Suprapubic skin (tissue), 4 donors: Measurements from ENCODE around the gene MPV17L2. TPM values are rescaled to one million over a fixed set of nuclear protein-coding genes. Genes with fewer than 3 reads are reported as not detected.
A peak's percentile ranks its signal among the peaks of the same experiment; 100 is the strongest.

ENCODE experiments used
- DNase-seq, 2 donors: peaks; one replicate each; pipeline ENCODE4 v3.0.0-alpha.2; 2019; ENCODE audit warnings: low spot score in 2 of 2
- H3K27ac ChIP-seq: fragments of 200-600 bp; sonication (generic); one replicate; pipeline ENCODE4 v1.5.1; 2019
- H3K27me3 ChIP-seq: fragments of 200-600 bp; sonication (generic); one replicate; pipeline ENCODE4 v1.5.1; 2019
- H3K36me3 ChIP-seq: fragments of 200-600 bp; sonication (generic); one replicate; pipeline ENCODE4 v1.5.1; 2019
- H3K4me1 ChIP-seq: fragments of 200-600 bp; sonication (generic); one replicate; pipeline ENCODE4 v1.5.1; 2019
- H3K4me3 ChIP-seq: fragments of 200-600 bp; sonication (generic); one replicate; pipeline ENCODE4 v1.5.1; 2019; ENCODE audit warnings: mild to moderate bottlenecking
- H3K9me3 ChIP-seq: fragments of 200-600 bp; sonication (generic); one replicate; pipeline ENCODE4 v1.5.1; 2019
- EP300 ChIP-seq: sonication (generic); formaldehyde crosslinking; IDR thresholded peaks from one replicate; pipeline ENCODE4 v1.6.1; 2017; ENCODE audit warnings: antibody characterized with exemption
- POLR2A ChIP-seq, 2 donors: fragments of 450-650 bp; IDR thresholded peaks; one replicate each; pipeline ENCODE4 v1.6.1; 2017; ENCODE audit warnings: antibody characterized with exemption in 2 of 2, mild to moderate bottlenecking in 2 of 2, moderate library complexity in 2 of 2
- POLR2AphosphoS5 ChIP-seq, 3 donors: sonication (generic); formaldehyde crosslinking; IDR thresholded peaks; one replicate each; pipeline ENCODE4 v1.6.1; 2017; ENCODE audit warnings: antibody characterized with exemption in 3 of 3
- WGBS: methylation state at CpG from one replicate; pipeline ENCODE4 v1.1.5; 2018; 5-methylcytosine and 5-hydroxymethylcytosine counted together
- total RNA-seq, 4 donors: library from RNA; depleted of rRNA; stranded (reverse); fragments of >200 nt; gene quantifications; one replicate each; pipeline ENCODE4 v1.1.0, GENCODE V29; 2016
- TF ChIP-seq, protein P1 (sequence below), 2 donors: fragments of 200-600 bp in 1 of 2; fragments of 450-650 bp in 1 of 2; sonication (generic) in 1 of 2; IDR thresholded peaks; one replicate each; pipeline ENCODE4 v1.5.1; 2016 to 2019; ENCODE audit warnings: antibody characterized with exemption in 2 of 2, mild to moderate bottlenecking in 1 of 2, moderate library complexity in 1 of 2

The MPV17L2 gene
- total RNA-seq, 4 donors from 2014 or later = 4.8 to 27.2 (median 14.7) TPM

DNA sequence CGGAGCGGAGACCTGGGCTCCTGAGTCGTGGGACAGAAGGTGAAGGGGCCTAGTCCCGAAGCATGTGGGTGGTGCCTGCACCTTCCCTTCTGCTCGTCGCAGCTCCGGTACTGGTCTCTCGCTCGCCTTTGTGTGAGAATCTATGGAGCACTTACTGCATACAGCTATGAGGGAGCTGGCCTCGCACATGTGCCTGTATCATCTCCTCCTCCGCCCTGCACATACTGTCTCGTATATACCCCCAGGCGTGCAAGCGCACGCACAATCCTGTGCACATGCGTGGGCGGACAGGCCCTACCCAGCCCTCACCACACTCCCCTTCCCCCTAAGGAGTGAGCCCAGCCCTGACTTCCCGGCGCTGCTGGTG, 31.4 kb upstream of the MPV17L2 start:
- Histone ChIP-seq H3K27me3 (no peaks in the 10 kb centered on the region), H3K36me3 (peaks cover 45% of the 10 kb centered on the region), H3K27ac (peak overlapping the region; percentile 69), H3K4me1 (peaks cover 43% of the 10 kb centered on the region), H3K9me3 (no peaks in the 10 kb centered on the region), H3K4me3 (peak overlapping the region; percentile 57)
- no peak for TF ChIP-seq POLR2AphosphoS5 (IDR thresholded peaks at IDR 0.05)
- TF ChIP-seq EP300 = no peak
- TF ChIP-seq POLR2A (IDR thresholded peaks at IDR 0.05) = no peak
- TF ChIP-seq, protein P1, sequence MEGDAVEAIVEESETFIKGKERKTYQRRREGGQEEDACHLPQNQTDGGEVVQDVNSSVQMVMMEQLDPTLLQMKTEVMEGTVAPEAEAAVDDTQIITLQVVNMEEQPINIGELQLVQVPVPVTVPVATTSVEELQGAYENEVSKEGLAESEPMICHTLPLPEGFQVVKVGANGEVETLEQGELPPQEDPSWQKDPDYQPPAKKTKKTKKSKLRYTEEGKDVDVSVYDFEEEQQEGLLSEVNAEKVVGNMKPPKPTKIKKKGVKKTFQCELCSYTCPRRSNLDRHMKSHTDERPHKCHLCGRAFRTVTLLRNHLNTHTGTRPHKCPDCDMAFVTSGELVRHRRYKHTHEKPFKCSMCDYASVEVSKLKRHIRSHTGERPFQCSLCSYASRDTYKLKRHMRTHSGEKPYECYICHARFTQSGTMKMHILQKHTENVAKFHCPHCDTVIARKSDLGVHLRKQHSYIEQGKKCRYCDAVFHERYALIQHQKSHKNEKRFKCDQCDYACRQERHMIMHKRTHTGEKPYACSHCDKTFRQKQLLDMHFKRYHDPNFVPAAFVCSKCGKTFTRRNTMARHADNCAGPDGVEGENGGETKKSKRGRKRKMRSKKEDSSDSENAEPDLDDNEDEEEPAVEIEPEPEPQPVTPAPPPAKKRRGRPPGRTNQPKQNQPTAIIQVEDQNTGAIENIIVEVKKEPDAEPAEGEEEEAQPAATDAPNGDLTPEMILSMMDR (IDR thresholded peaks at IDR 0.05) = no peak
- no peak for DNase-seq
- 36% methylated on average over 15 of the region's 19 CpGs for WGBS

DNA sequence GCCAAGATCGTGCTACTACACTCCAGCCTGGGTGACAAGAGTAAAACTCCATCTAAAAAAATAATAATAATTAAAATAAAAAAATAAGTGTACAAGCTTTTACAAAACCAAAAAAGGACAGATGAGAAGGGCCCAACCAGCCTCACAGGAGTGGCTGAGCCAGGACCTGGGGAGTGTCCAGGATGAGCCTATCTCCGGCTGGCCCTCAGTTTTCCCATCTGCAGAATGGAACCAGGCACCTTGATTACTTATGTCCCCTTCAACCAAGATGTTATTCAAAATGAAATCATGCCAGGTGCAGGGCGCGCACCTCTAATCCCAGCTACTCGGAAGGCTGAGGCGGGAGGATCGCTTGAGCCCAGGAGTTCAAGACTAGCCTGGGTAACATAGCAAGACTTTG, 28.9 kb upstream of the MPV17L2 start:
- Histone ChIP-seq H3K4me1 (peaks cover 21% of the 10 kb centered on the region), H3K36me3 (peaks cover 68% of the 10 kb centered on the region), H3K9me3 (no peaks in the 10 kb centered on the region), H3K27ac (no peak overlapping the region), H3K27me3 (no peaks in the 10 kb centered on the region), H3K4me3 (no peak overlapping the region)
- no peak for TF ChIP-seq EP300
- TF ChIP-seq, protein P1 (IDR thresholded peaks at IDR 0.05) = no peak
- no peak for TF ChIP-seq POLR2A (IDR thresholded peaks at IDR 0.05)
- TF ChIP-seq POLR2AphosphoS5 (IDR thresholded peaks at IDR 0.05) = no peak
- DNase-seq = no peak
- WGBS = 96% methylated on average over 7 of the region's 7 CpGs

DNA sequence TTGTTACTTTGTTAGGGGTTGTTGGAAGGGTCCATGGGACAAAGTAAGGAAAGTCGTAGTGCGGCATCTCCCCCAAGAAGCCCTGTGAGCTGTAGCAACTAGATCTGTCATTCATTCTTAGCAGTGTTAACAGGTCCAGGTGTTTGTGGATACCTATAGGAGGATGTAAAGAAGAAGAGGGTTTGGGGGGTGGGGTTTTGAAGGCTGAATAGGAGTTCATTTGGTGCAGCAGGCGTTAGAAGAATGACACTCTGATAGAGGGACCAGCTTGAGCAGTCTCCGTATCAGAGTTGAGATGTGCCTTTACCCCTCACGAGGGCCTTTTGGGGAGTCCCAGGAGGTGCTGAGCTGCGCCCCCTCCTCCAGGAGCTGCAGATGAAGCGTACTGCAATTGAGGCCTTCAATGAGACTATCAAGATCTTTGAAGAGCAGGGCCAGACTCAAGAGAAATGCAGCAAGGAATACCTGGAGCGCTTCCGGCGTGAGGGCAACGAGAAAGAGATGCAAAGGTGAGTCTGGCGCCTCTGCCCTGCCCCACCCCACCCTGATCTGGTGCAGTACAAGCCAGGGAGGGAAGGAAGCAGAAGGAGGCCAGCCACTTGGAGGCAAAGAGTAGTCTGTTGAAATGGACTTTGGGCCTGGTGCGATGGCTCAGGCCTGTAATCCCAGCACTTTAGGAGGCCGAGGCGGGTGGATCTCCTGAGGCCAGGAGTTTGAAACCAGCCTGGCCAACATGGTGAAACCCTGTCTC, 27.0 kb upstream of the MPV17L2 start:
- TF ChIP-seq EP300 (no peak), POLR2A (IDR thresholded peaks at IDR 0.05) (no peak), POLR2AphosphoS5 (IDR thresholded peaks at IDR 0.05) (no peak)
- TF ChIP-seq, protein P1 (IDR thresholded peaks at IDR 0.05) = no peak
- DNase-seq = no peak

DNA sequence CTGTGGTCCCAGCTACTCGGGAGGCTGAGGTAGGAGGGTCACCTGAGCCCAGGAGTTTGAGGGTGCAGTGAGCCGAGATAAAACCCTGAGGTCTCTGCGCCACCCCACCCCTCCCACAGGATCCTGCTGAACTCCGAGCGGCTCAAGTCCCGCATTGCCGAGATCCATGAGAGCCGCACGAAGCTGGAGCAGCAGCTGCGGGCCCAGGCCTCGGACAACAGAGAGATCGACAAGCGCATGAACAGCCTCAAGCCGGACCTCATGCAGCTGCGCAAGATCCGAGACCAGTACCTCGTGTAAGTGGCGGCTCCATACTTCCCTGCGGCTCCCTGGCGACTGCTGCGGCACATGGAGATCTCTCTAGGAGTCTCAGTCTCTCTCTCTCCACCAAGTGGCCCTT, 26.0 kb upstream of the MPV17L2 start:
- Histone ChIP-seq H3K27ac (no peak overlapping the region), H3K4me1 (peaks cover 10% of the 10 kb centered on the region), H3K36me3 (peaks cover 75% of the 10 kb centered on the region), H3K27me3 (no peaks in the 10 kb centered on the region), H3K4me3 (no peak overlapping the region), H3K9me3 (no peaks in the 10 kb centered on the region)
- DNase-seq = no peak
- 89% methylated on average over 11 of the region's 21 CpGs for WGBS
- TF ChIP-seq EP300 (no peak), POLR2A (IDR thresholded peaks at IDR 0.05) (no peak), POLR2AphosphoS5 (IDR thresholded peaks at IDR 0.05) (no peak)
- TF ChIP-seq, protein P1 (IDR thresholded peaks at IDR 0.05) = no peak

More for the DNA sequence above, 27.0 kb upstream of the MPV17L2 start:
- Histone ChIP-seq H3K4me3 (no peak overlapping the region), H3K4me1 (peaks cover 18% of the 10 kb centered on the region), H3K36me3 (peaks cover 77% of the 10 kb centered on the region), H3K27me3 (no peaks in the 10 kb centered on the region), H3K9me3 (no peaks in the 10 kb centered on the region), H3K27ac (no peak overlapping the region)
- 94% methylated on average over 14 of the region's 15 CpGs for WGBS

DNA sequence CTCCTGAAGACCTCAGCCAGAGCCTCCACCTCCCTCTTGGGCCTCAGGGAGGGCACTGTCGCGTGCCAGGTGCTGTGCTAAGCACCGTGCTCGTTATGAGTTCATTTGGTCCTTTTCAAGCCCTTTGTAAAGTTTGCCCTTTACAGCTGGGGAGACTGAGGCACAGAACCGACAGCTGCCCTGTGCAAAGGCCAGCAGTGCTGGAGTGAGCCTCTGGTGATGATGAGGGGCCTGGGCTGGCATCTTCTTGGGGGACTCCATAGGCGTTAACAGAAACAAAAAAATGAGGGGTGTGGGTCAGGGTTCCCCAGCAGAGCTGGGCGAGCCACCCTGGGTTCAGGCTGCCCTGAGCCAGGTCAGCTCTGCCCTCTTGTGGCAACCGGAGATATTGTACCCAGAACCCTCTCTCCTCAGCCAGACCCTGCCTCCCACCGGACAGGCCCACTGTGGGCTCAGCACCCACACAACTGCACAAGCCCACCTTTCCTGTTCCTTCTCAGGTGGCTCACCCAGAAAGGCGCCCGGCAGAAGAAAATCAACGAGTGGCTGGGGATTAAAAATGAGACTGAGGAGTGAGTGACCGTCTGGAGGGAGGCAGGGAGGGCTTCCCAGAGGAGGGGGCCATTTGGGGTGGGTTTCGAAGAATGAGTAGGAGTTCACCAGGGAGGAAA, 24.9 kb upstream of the MPV17L2 start:
- peaks cover 66% of the 10 kb centered on the region for H3K36me3 ChIP-seq
- H3K27ac ChIP-seq = no peak overlapping the region
- H3K9me3 ChIP-seq = no peaks in the 10 kb centered on the region
- no peak overlapping the region for H3K4me3 ChIP-seq
- no peak for DNase-seq
- 82% methylated on average over 11 of the region's 14 CpGs for WGBS
- no peaks in the 10 kb centered on the region for H3K27me3 ChIP-seq
- peaks cover 13% of the 10 kb centered on the region for H3K4me1 ChIP-seq
- TF ChIP-seq POLR2AphosphoS5 (IDR thresholded peaks at IDR 0.05) (no peak), EP300 (no peak), POLR2A (IDR thresholded peaks at IDR 0.05) (no peak)
- TF ChIP-seq, protein P1 (IDR thresholded peaks at IDR 0.05) = peak; percentile 38 to 80
